Gastrocnemius medialis (tissue), 4 donors: Measurements from ENCODE around the gene HOMER2. TPM values are rescaled to one million over a fixed set of nuclear protein-coding genes. Genes with fewer than 3 reads are reported as not detected.
A peak's percentile ranks its signal among the peaks of the same experiment; 100 is the strongest.

Experiments
- ATAC-seq, 2 donors: fragments of 150-250 bp; one replicate each; pipeline ENCODE4 v1.9.1; 2016
- DNase-seq, 2 donors: peaks; one replicate each; pipeline ENCODE4 v3.0.0-alpha.2; 2019
- H3K27ac ChIP-seq, 4 donors: fragments of 200-600 bp; sonication (generic); 1 replicate in 1 of 4; 2 replicates in 3 of 4; pipeline ENCODE4 v1.5.1; 2016 to 2018; ENCODE audit warnings: mild to moderate bottlenecking in 2 of 4, moderate library complexity in 1 of 4
- H3K27me3 ChIP-seq, 3 donors: fragments of 200-600 bp; sonication (generic) in 2 of 3; 1 replicate in 1 of 3; 2 replicates in 2 of 3; pipeline versions ENCODE4 v1.5.1 to v1.6.0; 2016 to 2019; ENCODE audit warnings: mild to moderate bottlenecking in 1 of 3, moderate library complexity in 1 of 3
- H3K36me3 ChIP-seq, 2 donors: fragments of 200-600 bp; sonication (generic) in 1 of 2; one replicate each; pipeline ENCODE4 v1.5.1; 2017 to 2018
- H3K4me1 ChIP-seq, 2 donors: fragments of 200-600 bp; sonication (generic) in 1 of 2; one replicate each; pipeline ENCODE4 v1.5.1; 2016 to 2017; ENCODE audit warnings: mild to moderate bottlenecking in 2 of 2
- H3K4me3 ChIP-seq, 4 donors: fragments of 200-600 bp; sonication (generic) in 3 of 4; 1 replicate in 1 of 4; 2 replicates in 3 of 4; pipeline ENCODE4 v1.5.1; 2016 to 2019; ENCODE audit warnings: mild to moderate bottlenecking in 2 of 4
- H3K9me3 ChIP-seq, 3 donors: fragments of 200-600 bp; sonication (generic) in 2 of 3; 1 replicate in 1 of 3; 2 replicates in 2 of 3; pipeline ENCODE4 v1.5.1; 2016 to 2019
- POLR2A ChIP-seq, 2 donors: fragments of 450-650 bp; IDR thresholded peaks; one replicate each; pipeline ENCODE4 v1.6.1; 2017; ENCODE audit warnings: antibody characterized with exemption in 2 of 2, mild to moderate bottlenecking in 2 of 2, moderate library complexity in 2 of 2
- in situ Hi-C, 4 donors: fragments of 200-750 bp; cut with MboI; loops; one replicate each; pipeline versions ENCODE4 v1.15.0 to v1.8.0; 2017; ENCODE audit warnings: low sequenced_read_pairs in 4 of 4
- intact Hi-C: fragments of 100-400 bp; cut with DNase I; formaldehyde crosslinking; loops from one replicate; pipeline ENCODE4 v1.15.1; 2023; ENCODE audit warnings: low total_unique reads
- total RNA-seq, 4 donors: library from RNA; depleted of rRNA; stranded (reverse); fragments of >200 nt; gene quantifications; one replicate each; pipeline versions ENCODE4 v1.1.0 to v1.2.3, GENCODE V29; 2016
- TF ChIP-seq, protein P1 (sequence below), 5 experiments: fragments of 450-650 bp in 3 of 5; fragments of 200-600 bp in 2 of 5; sonication (generic) in 2 of 5; IDR thresholded peaks in 4 of 5; conservative IDR thresholded peaks in 1 of 5; 1 replicate in 4 of 5; 2 replicates in 1 of 5; pipeline ENCODE4 v1.5.1; 2016 to 2019; ENCODE audit warnings: antibody characterized with exemption in 5 of 5, mild to moderate bottlenecking in 3 of 5, moderate library complexity in 3 of 5

HOMER2 gene
- total RNA-seq, 4 donors from 2014 or later, result 51.6 to 132 (median 94.5) TPM

DNA sequence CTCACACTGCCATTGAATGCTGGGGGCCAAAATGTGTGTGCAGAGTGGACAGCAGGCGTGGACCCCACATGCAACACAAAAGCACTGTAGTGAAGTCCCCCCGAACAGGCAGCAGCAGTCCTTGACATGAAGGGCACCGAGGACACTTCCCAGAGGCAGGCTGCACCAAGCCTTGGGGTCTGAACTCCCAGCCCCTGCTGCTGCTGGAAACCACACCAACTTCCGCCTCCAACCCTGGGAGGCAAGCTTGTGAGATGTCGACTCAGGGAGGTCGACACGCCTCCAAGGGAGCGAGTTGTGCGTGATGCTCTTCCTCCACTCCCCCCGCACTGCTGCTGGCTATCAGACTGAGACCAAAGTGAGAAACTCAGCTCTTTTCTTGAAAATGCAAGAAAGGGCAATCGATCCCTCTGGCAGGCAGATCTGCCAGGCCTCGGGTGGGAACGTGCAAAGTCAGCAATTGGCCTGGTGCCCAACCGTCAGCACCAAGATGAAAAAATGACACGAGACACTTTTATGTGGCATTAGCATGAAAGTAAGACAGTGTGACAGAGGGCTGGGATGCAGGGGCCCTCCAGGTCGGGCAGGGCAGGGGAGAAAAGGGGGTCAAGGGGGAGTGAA is 99.5 kb downstream of the HOMER2 start:
- intact Hi-C loops, result no loop called here
- ATAC-seq, result no peak
- in situ Hi-C loops, result loop anchor here (5.0 to 10.0 kb wide), 2 partner anchors 149 to 152 kb away; no protein-coding TSS in a partner anchor

DNA sequence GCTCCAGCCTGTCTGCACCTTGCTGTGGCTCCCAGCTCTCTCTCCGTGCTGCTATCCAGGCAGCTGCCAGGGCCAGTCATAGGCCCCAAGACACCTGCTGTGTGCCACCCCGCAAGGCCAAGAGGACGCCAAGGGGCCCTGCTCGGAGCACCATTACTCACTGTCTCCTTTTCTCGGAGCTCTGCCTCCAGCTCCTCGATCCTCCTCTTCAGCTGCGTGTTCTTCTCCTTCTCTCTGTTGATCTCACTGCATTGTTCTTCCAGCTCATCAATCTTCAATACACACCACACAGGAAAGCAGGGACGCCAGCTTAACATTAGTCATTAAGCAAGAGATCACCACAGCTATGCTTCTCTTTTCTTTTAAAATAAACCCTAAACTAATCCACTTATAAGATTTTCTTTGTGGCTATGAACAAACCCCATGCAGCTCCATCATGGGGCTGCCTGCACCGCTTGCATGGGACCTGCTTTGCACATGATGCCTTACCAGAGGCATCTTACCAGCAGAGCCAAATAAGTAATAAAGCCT is 100.5 kb downstream of the HOMER2 start:
- no peak for TF ChIP-seq POLR2A (IDR thresholded peaks at IDR 0.05)
- TF ChIP-seq, protein P1, sequence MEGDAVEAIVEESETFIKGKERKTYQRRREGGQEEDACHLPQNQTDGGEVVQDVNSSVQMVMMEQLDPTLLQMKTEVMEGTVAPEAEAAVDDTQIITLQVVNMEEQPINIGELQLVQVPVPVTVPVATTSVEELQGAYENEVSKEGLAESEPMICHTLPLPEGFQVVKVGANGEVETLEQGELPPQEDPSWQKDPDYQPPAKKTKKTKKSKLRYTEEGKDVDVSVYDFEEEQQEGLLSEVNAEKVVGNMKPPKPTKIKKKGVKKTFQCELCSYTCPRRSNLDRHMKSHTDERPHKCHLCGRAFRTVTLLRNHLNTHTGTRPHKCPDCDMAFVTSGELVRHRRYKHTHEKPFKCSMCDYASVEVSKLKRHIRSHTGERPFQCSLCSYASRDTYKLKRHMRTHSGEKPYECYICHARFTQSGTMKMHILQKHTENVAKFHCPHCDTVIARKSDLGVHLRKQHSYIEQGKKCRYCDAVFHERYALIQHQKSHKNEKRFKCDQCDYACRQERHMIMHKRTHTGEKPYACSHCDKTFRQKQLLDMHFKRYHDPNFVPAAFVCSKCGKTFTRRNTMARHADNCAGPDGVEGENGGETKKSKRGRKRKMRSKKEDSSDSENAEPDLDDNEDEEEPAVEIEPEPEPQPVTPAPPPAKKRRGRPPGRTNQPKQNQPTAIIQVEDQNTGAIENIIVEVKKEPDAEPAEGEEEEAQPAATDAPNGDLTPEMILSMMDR (IDR thresholded peaks at IDR 0.05 in 4 of 5, conservative IDR thresholded peaks at IDR 0.05 in 1 of 5), result no peak
- H3K36me3 ChIP-seq, result peaks cover 0 to 12% of the 10 kb centered on the region in 2 donors
- no peak overlapping the region for H3K4me3 ChIP-seq
- peaks cover 12% of the 10 kb centered on the region in 2 donors for H3K4me1 ChIP-seq
- no peaks in the 10 kb centered on the region for H3K27me3 ChIP-seq
- DNase-seq (no peak), ATAC-seq (no peak)
- H3K27ac ChIP-seq, result no peak overlapping the region
- intact Hi-C loops, result no loop called here
- in situ Hi-C loops, result loop anchor here (5.0 to 10.0 kb wide), 2 partner anchors 150 to 153 kb away; no protein-coding TSS in a partner anchor
- H3K9me3 ChIP-seq, result no peaks in the 10 kb centered on the region

More for the DNA sequence above, 99.5 kb downstream of the HOMER2 start:
- no peak for TF ChIP-seq POLR2A (IDR thresholded peaks at IDR 0.05)
- TF ChIP-seq, protein P1 (IDR thresholded peaks at IDR 0.05 in 4 of 5, conservative IDR thresholded peaks at IDR 0.05 in 1 of 5), result no peak
- Histone ChIP-seq H3K27me3 (no peaks in the 10 kb centered on the region), H3K4me1 (peaks cover 12% of the 10 kb centered on the region in 2 donors), H3K36me3 (peaks cover 0 to 12% of the 10 kb centered on the region in 2 donors), H3K9me3 (no peaks in the 10 kb centered on the region), H3K27ac (no peak overlapping the region), H3K4me3 (no peak overlapping the region)
- DNase-seq, result no peak

DNA sequence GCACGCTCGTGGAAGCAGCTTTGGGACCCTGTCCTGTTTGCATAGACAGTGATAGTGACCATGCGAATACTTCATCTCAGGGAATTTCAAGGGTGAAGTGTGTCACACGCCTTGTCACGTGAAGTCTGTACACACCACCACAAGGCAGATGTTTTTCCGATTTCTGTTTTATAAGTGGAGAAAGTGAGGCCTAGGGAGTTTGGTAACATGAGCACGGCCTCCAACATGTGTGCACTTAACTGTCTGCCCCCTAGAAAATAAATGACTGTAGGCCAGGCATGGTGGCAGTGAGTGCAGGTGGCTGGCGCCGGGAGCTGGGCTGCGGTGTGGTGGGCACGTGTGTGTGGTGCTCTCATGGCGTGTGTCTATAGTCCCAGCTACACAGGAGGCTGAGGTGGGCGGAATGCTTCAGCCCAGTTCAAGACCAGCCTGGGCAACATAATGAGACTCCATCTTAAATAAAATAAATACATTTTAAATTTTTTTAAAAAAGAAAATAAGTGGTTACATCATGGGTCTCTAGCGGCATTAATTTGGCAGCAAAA is 101.1 kb downstream of the HOMER2 start:
- Histone ChIP-seq H3K36me3 (peaks cover 0 to 12% of the 10 kb centered on the region in 2 donors), H3K27ac (no peak overlapping the region), H3K9me3 (no peaks in the 10 kb centered on the region), H3K27me3 (no peaks in the 10 kb centered on the region), H3K4me3 (no peak overlapping the region), H3K4me1 (peaks cover 12% of the 10 kb centered on the region in 2 donors)
- DNase-seq (no peak), ATAC-seq (no peak)
- in situ Hi-C loops (loop anchor here (5.0 to 10.0 kb wide), 2 partner anchors 151 to 153 kb away; no protein-coding TSS in a partner anchor), intact Hi-C loops (no loop called here)
- no peak for TF ChIP-seq POLR2A (IDR thresholded peaks at IDR 0.05)
- TF ChIP-seq, protein P1 (IDR thresholded peaks at IDR 0.05 in 4 of 5, conservative IDR thresholded peaks at IDR 0.05 in 1 of 5), result no peak

DNA sequence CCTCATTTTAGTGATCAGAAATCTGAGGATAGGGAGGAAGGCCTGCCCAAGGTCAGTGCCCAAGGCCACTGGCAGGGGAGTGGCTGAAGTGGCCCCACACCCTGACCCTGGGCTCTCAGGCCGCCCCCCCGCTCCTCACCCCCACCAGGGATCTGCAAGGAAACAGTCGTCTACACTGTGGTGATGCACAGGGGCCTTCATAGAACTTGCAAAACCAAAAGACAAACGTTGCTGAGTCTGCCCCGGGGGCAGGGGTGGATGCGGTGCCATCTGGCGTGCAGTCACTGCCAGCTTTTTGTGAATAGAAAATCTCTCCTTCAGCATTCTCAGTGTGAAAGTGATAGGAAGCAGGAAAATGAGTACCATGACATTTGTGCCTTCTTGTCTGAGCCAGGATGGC is 101.8 kb downstream of the HOMER2 start:
- intact Hi-C loops (no loop called here), in situ Hi-C loops (loop anchor here (5.0 to 10.0 kb wide), 2 partner anchors 152 to 154 kb away; no protein-coding TSS in a partner anchor)
- peaks cover 0 to 12% of the 10 kb centered on the region in 2 donors for H3K36me3 ChIP-seq
- peaks cover 12% of the 10 kb centered on the region in 2 donors for H3K4me1 ChIP-seq
- TF ChIP-seq, protein P1 (IDR thresholded peaks at IDR 0.05 in 4 of 5, conservative IDR thresholded peaks at IDR 0.05 in 1 of 5), result no peak
- TF ChIP-seq POLR2A (IDR thresholded peaks at IDR 0.05), result no peak
- H3K27ac ChIP-seq, result peak overlapping the region in 2 of 4 donors; percentile 54 to 70
- no peak for DNase-seq
- no peak overlapping the region for H3K4me3 ChIP-seq
- H3K27me3 ChIP-seq, result no peaks in the 10 kb centered on the region
- ATAC-seq, result no peak
- no peaks in the 10 kb centered on the region for H3K9me3 ChIP-seq
